ENCODE data around the gene DNAH11.

DNA sequence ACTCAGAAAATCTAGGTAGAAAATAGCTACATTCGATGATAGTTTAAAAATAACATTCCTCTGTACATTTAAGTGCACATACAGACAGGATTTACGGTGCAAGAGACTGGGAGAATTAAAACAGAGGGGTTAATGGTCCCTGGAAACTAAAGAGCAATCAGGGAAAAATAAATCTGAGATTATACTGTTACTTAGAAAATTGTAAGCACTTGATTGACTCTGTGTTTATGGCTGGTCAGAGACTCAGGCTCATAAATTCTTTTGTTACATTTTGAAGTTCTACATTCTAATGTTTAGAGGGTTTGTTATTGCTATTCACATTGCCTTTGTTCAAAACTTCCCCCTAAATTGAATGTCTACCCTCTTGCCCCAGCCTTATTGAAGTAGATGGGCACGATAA lies 348.5 kb downstream of the DNAH11 start:
- TF ChIP-seq, protein P1, sequence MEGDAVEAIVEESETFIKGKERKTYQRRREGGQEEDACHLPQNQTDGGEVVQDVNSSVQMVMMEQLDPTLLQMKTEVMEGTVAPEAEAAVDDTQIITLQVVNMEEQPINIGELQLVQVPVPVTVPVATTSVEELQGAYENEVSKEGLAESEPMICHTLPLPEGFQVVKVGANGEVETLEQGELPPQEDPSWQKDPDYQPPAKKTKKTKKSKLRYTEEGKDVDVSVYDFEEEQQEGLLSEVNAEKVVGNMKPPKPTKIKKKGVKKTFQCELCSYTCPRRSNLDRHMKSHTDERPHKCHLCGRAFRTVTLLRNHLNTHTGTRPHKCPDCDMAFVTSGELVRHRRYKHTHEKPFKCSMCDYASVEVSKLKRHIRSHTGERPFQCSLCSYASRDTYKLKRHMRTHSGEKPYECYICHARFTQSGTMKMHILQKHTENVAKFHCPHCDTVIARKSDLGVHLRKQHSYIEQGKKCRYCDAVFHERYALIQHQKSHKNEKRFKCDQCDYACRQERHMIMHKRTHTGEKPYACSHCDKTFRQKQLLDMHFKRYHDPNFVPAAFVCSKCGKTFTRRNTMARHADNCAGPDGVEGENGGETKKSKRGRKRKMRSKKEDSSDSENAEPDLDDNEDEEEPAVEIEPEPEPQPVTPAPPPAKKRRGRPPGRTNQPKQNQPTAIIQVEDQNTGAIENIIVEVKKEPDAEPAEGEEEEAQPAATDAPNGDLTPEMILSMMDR (IDR thresholded peaks at IDR 0.05) = no peak
- TF ChIP-seq POLR2AphosphoS5 (IDR thresholded peaks at IDR 0.05; ENCODE audit: low read depth, low read length) = no peak
- TF ChIP-seq, protein P2, sequence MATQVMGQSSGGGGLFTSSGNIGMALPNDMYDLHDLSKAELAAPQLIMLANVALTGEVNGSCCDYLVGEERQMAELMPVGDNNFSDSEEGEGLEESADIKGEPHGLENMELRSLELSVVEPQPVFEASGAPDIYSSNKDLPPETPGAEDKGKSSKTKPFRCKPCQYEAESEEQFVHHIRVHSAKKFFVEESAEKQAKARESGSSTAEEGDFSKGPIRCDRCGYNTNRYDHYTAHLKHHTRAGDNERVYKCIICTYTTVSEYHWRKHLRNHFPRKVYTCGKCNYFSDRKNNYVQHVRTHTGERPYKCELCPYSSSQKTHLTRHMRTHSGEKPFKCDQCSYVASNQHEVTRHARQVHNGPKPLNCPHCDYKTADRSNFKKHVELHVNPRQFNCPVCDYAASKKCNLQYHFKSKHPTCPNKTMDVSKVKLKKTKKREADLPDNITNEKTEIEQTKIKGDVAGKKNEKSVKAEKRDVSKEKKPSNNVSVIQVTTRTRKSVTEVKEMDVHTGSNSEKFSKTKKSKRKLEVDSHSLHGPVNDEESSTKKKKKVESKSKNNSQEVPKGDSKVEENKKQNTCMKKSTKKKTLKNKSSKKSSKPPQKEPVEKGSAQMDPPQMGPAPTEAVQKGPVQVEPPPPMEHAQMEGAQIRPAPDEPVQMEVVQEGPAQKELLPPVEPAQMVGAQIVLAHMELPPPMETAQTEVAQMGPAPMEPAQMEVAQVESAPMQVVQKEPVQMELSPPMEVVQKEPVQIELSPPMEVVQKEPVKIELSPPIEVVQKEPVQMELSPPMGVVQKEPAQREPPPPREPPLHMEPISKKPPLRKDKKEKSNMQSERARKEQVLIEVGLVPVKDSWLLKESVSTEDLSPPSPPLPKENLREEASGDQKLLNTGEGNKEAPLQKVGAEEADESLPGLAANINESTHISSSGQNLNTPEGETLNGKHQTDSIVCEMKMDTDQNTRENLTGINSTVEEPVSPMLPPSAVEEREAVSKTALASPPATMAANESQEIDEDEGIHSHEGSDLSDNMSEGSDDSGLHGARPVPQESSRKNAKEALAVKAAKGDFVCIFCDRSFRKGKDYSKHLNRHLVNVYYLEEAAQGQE (IDR thresholded peaks at IDR 0.05; ENCODE audit: insufficient read depth in 1 of 2, low read depth in 2 of 2, low read length in 1 of 2) = no peak
- TF ChIP-seq SIN3A (IDR thresholded peaks at IDR 0.05; ENCODE audit: borderline replicate concordance, insufficient read depth, low read depth, low read length) = no peak

Data from Panc1 (cell line).